ENCODE measurements around the gene POLE2.
"Not testable (repeated sequence)": the region's sequence is repeated elsewhere in the genome, so short reads cannot be mapped to it uniquely, and the experiment has no call there.

Gene POLE2

GRCh38 chr14:49623941-49624839, 63.8 kb downstream of the POLE2 start:
- Histone ChIP-seq H3K9me3 (ENCODE audit: control insufficient read depth, insufficient read depth, low read length) (no peaks in the 10 kb centered on the region), H3K27me3 (ENCODE audit: control insufficient read depth, insufficient read depth, low read length) (peaks cover 3% of the 10 kb centered on the region), H3K36me3 (ENCODE audit: control insufficient read depth, insufficient read depth, low read length) (peaks cover 3% of the 10 kb centered on the region), H3K4me3 (ENCODE audit: low read depth, low read length) (no peak overlapping the region), H3K4me1 (ENCODE audit: control insufficient read depth, insufficient read depth, low read length) (peaks cover 4% of the 10 kb centered on the region), H3K9ac (ENCODE audit: low read depth, low read length) (no peak overlapping the region)

GRCh38 chr14:49623387-49623786, 64.6 kb downstream of the POLE2 start:
- H3K4me3 ChIP-seq (ENCODE audit: low read depth, low read length), result no peak overlapping the region
- H3K4me1 ChIP-seq (ENCODE audit: control insufficient read depth, insufficient read depth, low read length), result peaks cover 4% of the 10 kb centered on the region
- H3K9me3 ChIP-seq (ENCODE audit: control insufficient read depth, insufficient read depth, low read length), result no peaks in the 10 kb centered on the region
- peaks cover 3% of the 10 kb centered on the region for H3K36me3 ChIP-seq (ENCODE audit: control insufficient read depth, insufficient read depth, low read length)
- peaks cover 3% of the 10 kb centered on the region for H3K27me3 ChIP-seq (ENCODE audit: control insufficient read depth, insufficient read depth, low read length)
- H3K9ac ChIP-seq (ENCODE audit: low read depth, low read length), result no peak overlapping the region

- Histone ChIP-seq H3K9ac (ENCODE audit: low read depth, low read length) (no peak overlapping the region), H3K27me3 (ENCODE audit: control insufficient read depth, insufficient read depth, low read length) (peaks cover 3% of the 10 kb centered on the region), H3K9me3 (ENCODE audit: control insufficient read depth, insufficient read depth, low read length) (no peaks in the 10 kb centered on the region), H3K36me3 (ENCODE audit: control insufficient read depth, insufficient read depth, low read length) (peaks cover 3% of the 10 kb centered on the region), H3K4me3 (ENCODE audit: low read depth, low read length) (peak overlapping the region; percentile 98), H3K4me1 (ENCODE audit: control insufficient read depth, insufficient read depth, low read length) (peaks cover 4% of the 10 kb centered on the region)
Measured at GRCh38 chr14:49622022-49622607, 65.9 kb downstream of the POLE2 start.

GRCh38 chr14:49621114-49621881, 66.7 kb downstream of the POLE2 start:
- no peaks in the 10 kb centered on the region for H3K9me3 ChIP-seq (ENCODE audit: control insufficient read depth, insufficient read depth, low read length)
- peaks cover 3% of the 10 kb centered on the region for H3K27me3 ChIP-seq (ENCODE audit: control insufficient read depth, insufficient read depth, low read length)
- H3K9ac ChIP-seq (ENCODE audit: low read depth, low read length), result peak overlapping the region; percentile 48
- peaks cover 4% of the 10 kb centered on the region for H3K4me1 ChIP-seq (ENCODE audit: control insufficient read depth, insufficient read depth, low read length)
- peaks cover 3% of the 10 kb centered on the region for H3K36me3 ChIP-seq (ENCODE audit: control insufficient read depth, insufficient read depth, low read length)
- peak overlapping the region; percentile 98 for H3K4me3 ChIP-seq (ENCODE audit: low read depth, low read length)

GRCh38 chr14:49620182-49621113, 67.6 kb downstream of the POLE2 start, which contains the start of the genes MGAT2 and RPL36AL:
Gene MGAT2, plus strand, starts transcription at chr14:49620799. Its CDS starts 470 bp downstream, at chr14:49621269.
Gene RPL36AL, minus strand, starts transcription at chr14:49620626. Its CDS starts 1,522 bp downstream, at chr14:49619104.
- Histone ChIP-seq H3K4me1 (ENCODE audit: control insufficient read depth, insufficient read depth, low read length) (peaks cover 4% of the 10 kb centered on the region), H3K4me3 (ENCODE audit: low read depth, low read length) (peak within 1 kb of the TSS; percentile 98), H3K9me3 (ENCODE audit: control insufficient read depth, insufficient read depth, low read length) (no peaks in the 10 kb centered on the region), H3K9ac (ENCODE audit: low read depth, low read length) (peak within 1 kb of the TSS; percentile 95), H3K36me3 (ENCODE audit: control insufficient read depth, insufficient read depth, low read length) (peaks cover 3% of the 10 kb centered on the region), H3K27me3 (ENCODE audit: control insufficient read depth, insufficient read depth, low read length) (peaks cover 3% of the 10 kb centered on the region)

- Histone ChIP-seq H3K9ac (ENCODE audit: low read depth, low read length) (peak overlapping the region; percentile 95), H3K9me3 (ENCODE audit: control insufficient read depth, insufficient read depth, low read length) (no peaks in the 10 kb centered on the region), H3K27me3 (ENCODE audit: control insufficient read depth, insufficient read depth, low read length) (peaks cover 3% of the 10 kb centered on the region), H3K4me1 (ENCODE audit: control insufficient read depth, insufficient read depth, low read length) (peaks cover 4% of the 10 kb centered on the region), H3K36me3 (ENCODE audit: control insufficient read depth, insufficient read depth, low read length) (peaks cover 3% of the 10 kb centered on the region), H3K4me3 (ENCODE audit: low read depth, low read length) (peak overlapping the region; percentile 98)
Measured at GRCh38 chr14:49619730-49620129, 68.3 kb downstream of the POLE2 start.

GRCh38 chr14:49619273-49619672, 68.7 kb downstream of the POLE2 start:
- not testable (repeated sequence) for H3K4me1 ChIP-seq (ENCODE audit: control insufficient read depth, insufficient read depth, low read length); H3K27me3 ChIP-seq (ENCODE audit: control insufficient read depth, insufficient read depth, low read length); H3K9me3 ChIP-seq (ENCODE audit: control insufficient read depth, insufficient read depth, low read length); H3K36me3 ChIP-seq (ENCODE audit: control insufficient read depth, insufficient read depth, low read length)
- peak overlapping the region; percentile 98 for H3K4me3 ChIP-seq (ENCODE audit: low read depth, low read length)
- peak overlapping the region; percentile 95 for H3K9ac ChIP-seq (ENCODE audit: low read depth, low read length)

GRCh38 chr14:49617852-49618519, 70.0 kb downstream of the POLE2 start:
- no peaks in the 10 kb centered on the region for H3K9me3 ChIP-seq (ENCODE audit: control insufficient read depth, insufficient read depth, low read length)
- H3K4me3 ChIP-seq (ENCODE audit: low read depth, low read length), result no peak overlapping the region
- no peak overlapping the region for H3K9ac ChIP-seq (ENCODE audit: low read depth, low read length)
- peaks cover 3% of the 10 kb centered on the region for H3K36me3 ChIP-seq (ENCODE audit: control insufficient read depth, insufficient read depth, low read length)
- H3K27me3 ChIP-seq (ENCODE audit: control insufficient read depth, insufficient read depth, low read length), result peaks cover 3% of the 10 kb centered on the region
- H3K4me1 ChIP-seq (ENCODE audit: control insufficient read depth, insufficient read depth, low read length), result peaks cover 4% of the 10 kb centered on the region

GRCh38 chr14:49615776-49616175, 72.2 kb downstream of the POLE2 start:
- Histone ChIP-seq H3K9me3 (ENCODE audit: control insufficient read depth, insufficient read depth, low read length) (no peaks in the 10 kb centered on the region), H3K9ac (ENCODE audit: low read depth, low read length) (no peak overlapping the region), H3K4me1 (ENCODE audit: control insufficient read depth, insufficient read depth, low read length) (no peaks in the 10 kb centered on the region), H3K27me3 (ENCODE audit: control insufficient read depth, insufficient read depth, low read length) (no peaks in the 10 kb centered on the region), H3K4me3 (ENCODE audit: low read depth, low read length) (no peak overlapping the region), H3K36me3 (ENCODE audit: control insufficient read depth, insufficient read depth, low read length) (peaks cover 3% of the 10 kb centered on the region)

- no peak overlapping the region for H3K4me3 ChIP-seq (ENCODE audit: low read depth, low read length)
- H3K4me1 ChIP-seq (ENCODE audit: control insufficient read depth, insufficient read depth, low read length), result no peaks in the 10 kb centered on the region
- no peaks in the 10 kb centered on the region for H3K36me3 ChIP-seq (ENCODE audit: control insufficient read depth, insufficient read depth, low read length)
- H3K27me3 ChIP-seq (ENCODE audit: control insufficient read depth, insufficient read depth, low read length), result no peaks in the 10 kb centered on the region
- H3K9me3 ChIP-seq (ENCODE audit: control insufficient read depth, insufficient read depth, low read length), result no peaks in the 10 kb centered on the region
- H3K9ac ChIP-seq (ENCODE audit: low read depth, low read length), result no peak overlapping the region
Measured at GRCh38 chr14:49614196-49614595, 73.8 kb downstream of the POLE2 start.
